Measurements from ENCODE around the gene TRIM58. TPM values are rescaled to one million over a fixed set of nuclear protein-coding genes. Genes with fewer than 3 reads are reported as not detected.

TRIM58 gene
- total RNA-seq, 2 experiments from 2014 or later, result 0.19 TPM; not detected in 1

Other genes with a start within 250 kb of the TRIM58 start
- not detected for gene OR13G1, start 177.4 kb upstream of the TRIM58 start, total RNA-seq
- gene OR6F1, start 140.5 kb upstream of the TRIM58 start, total RNA-seq, result not detected
- gene OR14K1, start 118.6 kb upstream of the TRIM58 start, total RNA-seq, result not detected
- gene OR14A2, start 109.0 kb upstream of the TRIM58 start, total RNA-seq, result not detected
- not detected for gene OR1C1, start 96.6 kb upstream of the TRIM58 start, total RNA-seq
- gene OR14A16, start 33.1 kb upstream of the TRIM58 start, total RNA-seq, result not detected
- gene OR11L1, start 15.3 kb upstream of the TRIM58 start, total RNA-seq, result not detected
- not detected for gene OR2W3, start 38.4 kb downstream of the TRIM58 start, total RNA-seq
- not detected for gene OR2T8, start 63.1 kb downstream of the TRIM58 start, total RNA-seq
- not detected for gene OR2AJ1, start 67.7 kb downstream of the TRIM58 start, total RNA-seq
- gene OR2L8, start 91.7 kb downstream of the TRIM58 start, total RNA-seq, result not detected
- gene OR2AK2, start 108.0 kb downstream of the TRIM58 start, total RNA-seq, result not detected
- not detected for gene OR2L5, start 156.5 kb downstream of the TRIM58 start, total RNA-seq
- gene OR2L2, start 172.9 kb downstream of the TRIM58 start, total RNA-seq, result under 1 TPM in 1 of 2 experiments, not detected in 1; 0.07 TPM
- not detected for gene OR2L3, start 189.6 kb downstream of the TRIM58 start, total RNA-seq
- gene OR2L13, start 238.0 kb downstream of the TRIM58 start, total RNA-seq, result not detected